Globus pallidus (tissue), 1 donor: ENCODE results near the gene NCOR2.

ENCODE experiments used
- DNase-seq: peaks from one replicate; pipeline ENCODE4 v3.0.0-alpha.2; 2015; ENCODE audit warnings: low spot score

The NCOR2 gene

DNA sequence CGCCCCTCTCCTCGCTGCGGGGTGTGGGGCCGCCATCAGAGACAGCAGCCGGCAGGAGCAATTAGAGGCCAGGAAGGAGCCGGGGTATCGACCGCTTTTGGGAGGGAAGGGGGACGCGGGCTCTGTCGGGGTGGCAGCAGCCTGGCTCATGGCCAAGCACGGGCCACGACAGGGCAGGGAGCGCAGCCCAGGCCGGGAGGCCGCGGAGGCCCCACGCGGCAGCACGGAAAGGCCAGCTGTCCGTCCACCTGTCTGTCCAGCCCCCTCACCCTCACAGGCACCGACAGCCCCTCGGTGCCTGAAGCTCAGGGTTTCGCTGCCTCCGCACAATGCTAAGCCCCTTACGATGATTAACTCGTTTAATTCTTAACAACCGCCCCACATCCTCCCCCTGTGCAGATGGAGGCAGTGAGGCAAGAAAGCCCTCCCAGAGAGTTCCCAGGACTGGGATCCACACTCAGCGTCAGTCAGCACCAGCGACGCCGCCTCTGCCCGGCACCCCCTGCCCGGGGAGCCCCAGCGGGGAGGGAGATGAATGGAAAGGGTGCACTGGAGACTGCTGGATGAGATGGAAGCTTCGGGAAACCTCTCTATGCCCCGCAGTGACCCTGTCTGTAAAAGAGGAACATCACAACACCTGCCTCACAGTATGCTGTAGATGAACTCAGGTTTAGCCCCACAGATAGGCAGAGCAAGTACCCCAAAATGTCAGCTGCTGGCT is 23.7 kb downstream of the NCOR2 start:
- no peak for DNase-seq

- DNase-seq, result no peak
Measured at GRCh38 chr12:124543052-124543589, 24.3 kb downstream of the NCOR2 start.

DNA sequence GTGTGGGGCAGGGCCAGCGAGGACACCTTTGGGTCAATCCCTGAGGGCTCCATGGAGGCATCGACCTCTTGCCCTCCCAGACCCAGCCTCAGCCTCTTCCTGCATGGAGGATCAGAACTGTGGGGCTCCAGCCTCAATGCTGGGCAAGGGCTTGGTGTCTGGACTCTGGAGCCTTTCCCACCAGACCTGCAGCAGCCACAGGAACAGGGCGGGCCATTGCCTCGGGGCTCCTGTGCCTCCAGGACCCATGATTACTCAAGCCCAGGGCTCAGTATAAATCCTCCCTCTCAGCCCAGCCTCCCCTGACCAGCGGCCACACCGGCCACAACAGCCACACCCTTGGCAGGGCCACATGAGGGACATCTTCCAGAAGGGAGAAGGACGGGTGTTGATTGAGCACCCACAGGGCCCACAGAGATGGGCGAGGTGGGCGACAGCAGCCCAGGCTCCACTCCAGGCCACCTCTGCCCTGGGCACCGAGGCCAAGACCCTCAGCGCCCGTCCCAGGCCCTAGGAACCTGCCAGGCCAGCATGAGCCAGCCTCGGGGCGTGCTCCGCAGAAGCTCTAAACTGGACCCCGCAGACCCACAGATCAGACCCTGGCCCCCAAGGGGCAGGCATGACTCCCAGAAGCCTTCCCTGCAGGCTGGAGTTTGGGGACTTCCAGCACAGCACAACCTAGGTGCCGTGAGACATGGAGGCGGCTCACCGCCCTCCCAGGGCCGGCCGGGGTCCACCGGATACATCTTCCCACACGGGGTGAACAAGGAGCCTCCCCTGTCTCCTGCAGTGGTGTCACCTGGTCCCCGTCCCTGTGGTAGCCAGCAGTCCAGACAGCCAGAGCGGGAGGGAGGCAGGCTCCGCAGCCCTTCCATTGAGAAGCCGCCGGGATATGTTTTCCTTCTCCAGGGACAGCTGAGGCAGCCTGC is 25.1 kb downstream of the NCOR2 start:
- no peak for DNase-seq

DNA sequence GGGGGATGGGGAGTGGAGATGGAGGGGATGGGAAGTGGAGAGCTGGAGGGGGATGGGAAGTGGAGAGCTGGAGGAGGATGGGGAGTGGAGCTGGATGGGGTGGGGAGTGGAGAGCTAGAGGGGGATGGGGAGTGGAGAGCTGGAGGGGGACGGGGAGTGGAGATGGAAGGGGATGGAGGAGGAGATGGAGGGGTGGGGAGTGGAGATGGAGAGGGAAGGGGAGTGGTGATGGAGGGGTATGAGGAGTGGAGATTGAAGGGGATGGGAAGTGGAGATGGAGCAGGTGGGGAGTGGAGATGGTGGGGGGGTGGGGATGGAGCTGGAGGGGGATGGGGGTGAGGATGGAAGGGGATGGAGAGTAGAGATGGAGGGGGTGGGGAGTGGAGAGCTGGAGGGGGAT is 26.1 kb downstream of the NCOR2 start:
- DNase-seq, result no peak

DNA sequence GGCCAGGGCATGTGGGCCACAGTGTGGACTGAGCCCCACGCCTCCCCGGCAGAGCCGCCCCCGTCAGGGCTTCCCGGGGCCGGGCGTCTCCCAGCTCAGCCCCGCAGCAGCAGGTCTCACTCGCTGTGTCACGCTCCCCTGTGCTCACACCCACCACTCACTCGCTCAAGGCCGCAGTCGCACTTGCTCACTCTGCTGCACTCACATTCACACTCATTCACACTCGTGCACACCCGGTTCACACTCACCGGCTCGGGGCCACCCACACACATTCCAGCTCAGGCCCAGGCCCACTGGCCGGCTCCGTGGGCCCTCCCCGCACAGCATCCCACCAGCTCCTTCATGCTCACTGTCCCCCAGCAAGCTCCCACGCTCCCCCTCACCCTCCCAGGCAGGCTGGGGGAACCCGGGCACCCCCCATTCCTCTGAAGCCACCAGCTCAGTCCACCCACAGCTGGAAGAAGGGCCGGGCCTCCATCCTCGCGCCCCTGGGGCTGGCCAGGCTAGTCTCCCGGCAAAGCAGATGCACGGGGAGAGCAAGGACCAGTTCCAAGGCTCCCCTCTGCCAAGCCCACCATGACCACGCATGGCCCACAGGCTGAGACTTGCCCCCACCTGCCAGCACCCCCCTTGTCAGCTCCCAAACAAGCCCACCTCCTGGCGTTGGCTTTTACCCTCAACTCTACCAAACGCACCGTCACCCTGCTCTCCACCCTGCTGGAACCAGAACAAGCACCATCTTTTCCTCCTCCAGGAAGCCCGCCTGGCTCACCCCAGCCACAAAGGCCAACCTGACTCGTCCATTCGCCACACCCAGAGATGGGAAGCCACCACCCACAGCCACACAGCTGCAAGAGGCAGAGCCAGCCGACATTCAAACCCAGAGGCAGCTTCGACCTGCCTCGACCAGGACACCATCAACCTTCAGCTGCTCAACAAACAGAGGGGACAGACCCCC is 28.0 kb downstream of the NCOR2 start:
- DNase-seq, result no peak

DNA sequence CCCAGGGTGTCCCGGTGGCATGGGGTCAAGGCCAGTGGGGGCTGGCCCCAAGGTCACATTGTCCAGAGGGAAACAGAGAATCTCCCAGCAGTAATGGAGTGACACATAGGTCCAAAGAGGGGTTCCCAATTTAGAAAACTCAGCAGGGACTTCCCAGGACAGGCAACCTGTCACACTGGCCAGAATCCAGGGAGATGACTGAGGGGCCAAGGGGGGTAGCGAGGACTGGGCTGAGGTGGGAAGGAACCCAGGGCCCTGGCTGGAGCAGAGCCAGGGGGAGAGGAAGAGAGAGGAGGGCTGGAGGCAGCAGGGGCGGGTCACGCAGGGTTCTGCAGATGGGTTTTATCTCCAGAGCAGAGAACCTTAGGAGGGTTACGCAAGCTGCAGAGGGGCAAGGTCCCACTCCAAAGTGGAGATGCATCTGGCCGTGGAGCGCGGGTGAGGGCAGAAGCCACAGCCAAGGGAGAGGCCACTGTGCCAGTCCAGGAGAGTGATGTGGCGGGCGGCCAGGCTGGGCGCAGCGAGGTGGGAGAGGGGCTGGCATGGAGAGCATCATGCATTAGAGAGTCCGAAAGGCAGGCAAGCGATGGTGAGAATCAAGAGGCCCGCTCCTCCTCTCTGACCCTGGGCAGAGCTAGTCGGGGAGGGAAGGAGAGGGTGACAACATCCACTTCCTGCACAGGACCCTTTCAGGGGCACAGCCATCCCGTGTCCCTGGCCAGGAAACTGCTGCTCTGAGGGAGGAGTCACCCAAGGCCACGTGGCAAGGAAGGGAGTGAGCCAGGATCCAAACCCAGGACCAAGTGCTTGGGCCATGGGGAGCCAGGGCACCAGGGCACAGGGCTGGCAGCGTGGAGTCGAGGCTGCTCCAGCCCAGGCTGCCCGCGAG is 29.0 kb downstream of the NCOR2 start:
- no peak for DNase-seq

DNA sequence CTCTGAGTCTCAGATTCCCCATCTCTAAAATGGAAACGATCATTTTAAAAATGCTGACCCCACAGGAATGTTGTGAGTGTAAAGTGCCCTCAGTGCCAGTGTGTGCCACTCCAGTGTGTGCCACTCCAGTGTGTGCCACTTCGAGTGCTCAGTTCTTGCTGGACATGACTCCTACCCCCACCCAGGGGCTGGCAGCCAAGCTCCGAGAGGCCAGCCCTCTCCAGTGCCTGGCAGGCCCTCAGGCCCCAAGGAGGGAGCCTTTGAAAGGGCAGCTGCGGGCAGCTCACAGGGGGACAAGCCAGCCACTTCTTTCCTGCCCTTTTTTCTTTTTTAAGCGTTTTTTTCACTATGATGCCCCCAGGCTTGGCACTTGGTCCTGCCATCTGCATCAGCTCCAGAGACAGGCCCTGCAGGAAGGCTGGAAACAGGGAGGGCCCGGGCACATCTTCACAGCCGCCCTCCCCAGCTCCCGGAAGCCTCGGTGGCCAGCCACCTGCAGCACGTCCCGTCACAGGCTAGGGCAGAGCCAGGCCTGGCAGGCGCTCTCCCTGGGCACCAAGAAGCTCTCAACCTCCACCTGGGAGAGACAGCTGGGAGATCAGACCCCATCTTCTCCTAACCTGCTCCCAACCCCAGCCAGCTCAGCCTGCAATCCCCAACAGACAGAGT is 29.8 kb downstream of the NCOR2 start:
- DNase-seq, result peak; percentile 84

DNA sequence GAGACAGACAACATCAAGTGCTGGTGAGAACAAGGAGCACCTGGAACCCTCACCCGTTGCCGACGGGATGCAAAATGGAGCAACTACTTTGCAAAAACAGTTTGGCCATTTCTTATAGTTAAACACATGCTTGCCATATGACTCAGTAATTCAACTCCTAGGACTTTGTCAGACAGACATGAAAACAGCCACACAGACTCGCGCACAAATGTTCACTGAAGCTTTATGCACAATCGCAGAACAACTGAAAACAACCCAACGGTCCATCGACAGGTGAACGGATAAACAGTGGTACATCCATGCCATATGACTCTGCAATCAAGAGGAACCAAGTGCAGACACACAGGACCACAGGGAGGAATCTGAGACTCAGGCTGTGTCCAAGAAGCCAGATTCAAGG is 30.8 kb downstream of the NCOR2 start:
- no peak for DNase-seq

DNA sequence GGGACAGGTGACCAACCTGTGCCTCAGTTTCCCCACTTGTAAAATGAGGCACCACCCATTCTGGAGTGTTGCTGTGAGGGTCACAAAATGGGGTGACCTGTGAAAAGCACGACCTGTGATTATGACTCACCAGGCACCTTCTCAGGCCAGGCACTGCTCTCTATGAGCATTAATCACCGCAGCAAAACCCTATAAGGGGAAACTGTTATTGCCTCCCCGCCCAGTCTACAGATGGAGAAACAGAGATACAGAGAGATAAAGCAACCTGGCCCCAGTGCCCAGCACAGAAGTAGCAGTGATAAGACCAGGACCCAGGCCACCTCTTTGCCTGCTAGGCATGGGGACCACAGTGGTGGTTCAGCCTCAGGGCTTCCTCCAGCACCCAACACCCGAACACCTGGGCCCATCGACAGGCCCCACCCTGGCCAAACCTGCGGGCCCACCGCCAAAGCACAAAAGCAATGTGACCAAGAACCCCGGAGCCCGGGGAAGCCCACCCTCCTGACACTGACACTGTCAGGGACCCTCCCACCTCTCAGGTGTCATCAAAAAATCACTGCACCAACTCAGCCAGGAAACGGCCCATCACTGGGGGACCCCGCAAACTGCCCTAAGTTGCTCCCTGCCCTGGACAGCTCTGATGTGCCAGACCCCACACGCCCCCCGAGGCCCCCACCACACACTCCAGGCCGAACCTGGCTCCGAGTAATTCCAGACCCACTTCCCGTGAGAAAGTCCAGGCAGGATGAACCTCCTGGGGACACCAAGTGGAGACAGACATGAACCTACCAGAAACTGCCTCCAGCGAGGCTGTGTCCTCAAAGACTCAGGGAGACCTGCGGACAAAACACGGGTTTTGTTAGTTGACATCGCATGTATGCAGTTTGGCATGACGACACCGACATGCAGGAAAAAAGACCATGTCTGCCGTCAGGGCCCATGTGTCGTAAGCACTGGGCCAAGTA is 32.4 kb downstream of the NCOR2 start:
- DNase-seq, result no peak

DNA sequence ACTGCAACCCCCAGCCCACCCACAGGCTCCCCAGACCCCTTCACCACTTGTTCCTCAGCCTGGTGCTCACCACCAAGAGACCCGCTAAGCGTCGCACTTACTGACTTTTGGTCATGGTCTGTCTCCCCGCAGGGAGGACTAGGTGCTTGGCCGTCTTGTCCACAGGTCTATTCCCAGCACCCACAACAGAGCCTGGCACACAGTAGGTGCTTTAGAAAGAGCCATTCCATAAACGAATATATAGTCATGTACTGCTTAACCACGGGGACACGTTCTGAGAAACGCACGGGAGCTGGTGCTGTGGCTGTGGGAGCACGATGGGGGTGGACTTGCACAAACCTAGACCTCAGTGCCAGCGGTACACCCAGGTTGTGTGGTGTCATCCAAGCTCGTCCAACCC is 34.0 kb downstream of the NCOR2 start:
- DNase-seq, result no peak

GRCh38 chr12:124532967-124533366 is 34.4 kb downstream of the NCOR2 start:
- DNase-seq, result no peak

GRCh38 chr12:124532331-124532750 is 35.1 kb downstream of the NCOR2 start:
- DNase-seq, result no peak

DNA sequence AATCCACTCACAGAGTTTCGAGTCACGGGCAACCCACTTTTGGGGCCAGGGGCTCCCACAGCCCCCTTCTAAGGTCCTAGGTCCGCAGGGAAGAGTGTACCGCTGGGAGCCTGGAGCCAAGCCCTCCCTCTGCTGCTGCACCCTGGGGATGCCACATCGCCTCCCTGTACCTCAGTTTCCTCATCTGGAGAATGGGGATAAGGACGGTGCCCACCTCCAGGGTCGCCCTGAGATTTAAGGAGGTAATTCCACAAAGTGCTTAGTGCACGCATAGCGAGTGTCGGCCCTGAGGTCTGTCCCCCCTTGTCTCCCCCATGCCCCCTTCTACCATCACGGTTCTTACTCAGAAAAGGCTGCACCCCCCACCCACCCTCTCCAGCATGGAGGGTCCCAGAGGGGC is 35.5 kb downstream of the NCOR2 start:
- no peak for DNase-seq

- no peak for DNase-seq
Measured at GRCh38 chr12:124531281-124531745, 36.1 kb downstream of the NCOR2 start.

- no peak for DNase-seq
Measured at GRCh38 chr12:124530637-124531263, 36.7 kb downstream of the NCOR2 start.

DNA sequence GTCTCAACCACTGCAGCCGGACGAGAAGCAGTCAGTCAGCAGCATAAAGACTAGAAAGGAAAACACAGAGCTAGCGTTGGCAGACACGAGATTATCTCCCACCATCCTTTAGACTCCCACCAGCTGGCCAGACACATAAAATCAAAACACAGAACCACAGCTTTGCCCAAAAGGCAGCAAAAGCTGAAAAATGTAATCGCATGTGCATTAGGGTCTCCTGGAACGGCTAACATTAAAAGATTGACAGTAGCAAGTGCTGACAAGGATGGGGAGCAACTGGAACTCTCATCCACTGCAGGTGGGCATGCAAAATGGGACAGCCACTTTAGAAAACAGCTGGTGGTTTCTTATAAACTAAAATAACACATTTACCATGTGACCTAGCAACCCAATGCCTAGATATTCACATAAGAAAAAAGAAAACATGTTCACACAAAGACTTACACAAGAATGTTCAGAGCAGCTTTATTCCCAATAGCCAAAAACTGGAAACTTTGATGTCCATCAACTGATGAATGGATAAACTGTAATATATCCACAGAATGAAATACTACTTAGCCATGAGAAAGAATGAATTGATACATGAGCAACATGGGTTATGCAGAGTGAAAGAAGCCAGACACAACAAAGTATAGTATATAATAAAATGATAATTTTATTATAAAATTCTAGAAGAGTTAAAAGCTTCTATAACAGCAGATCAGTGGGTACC is 37.7 kb downstream of the NCOR2 start:
- DNase-seq, result no peak

DNA sequence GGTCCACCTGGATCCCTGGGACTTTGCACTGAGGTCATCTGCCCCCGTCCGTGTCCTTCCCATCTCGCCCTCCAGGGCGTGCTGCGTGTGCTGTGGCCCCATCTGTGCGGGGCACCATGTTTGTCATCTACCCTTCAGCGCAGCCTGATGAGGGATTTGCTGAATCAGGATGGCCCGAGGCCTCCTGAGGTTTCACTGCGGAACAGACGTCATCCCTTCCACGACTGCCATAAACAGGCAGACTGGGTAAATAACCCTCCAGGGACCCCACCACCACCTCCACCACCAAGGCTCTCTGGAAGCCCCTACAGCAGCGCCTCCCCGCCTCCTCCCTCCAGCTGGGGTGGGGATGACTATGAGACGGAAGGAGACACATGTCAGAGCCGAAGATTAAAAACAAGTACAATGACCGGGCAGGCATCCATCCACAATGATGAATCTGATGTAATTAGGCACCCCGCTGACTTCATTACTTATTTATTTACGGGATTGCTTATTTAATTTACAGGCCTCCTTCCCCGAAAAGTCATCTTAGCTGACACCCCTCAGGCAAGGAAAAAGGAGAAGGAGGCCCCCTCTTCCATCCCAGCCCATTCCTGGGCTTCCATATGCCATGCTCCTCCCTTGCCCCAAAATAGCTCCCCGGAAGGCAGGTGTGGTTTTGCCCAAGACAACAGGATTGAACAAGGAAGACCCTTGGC is 39.4 kb downstream of the NCOR2 start:
- DNase-seq, result no peak
